Bronchial epithelial cell (primary cell): ENCODE measurements around the gene ROM1. TPM values are rescaled to one million over a fixed set of nuclear protein-coding genes. Genes with fewer than 3 reads are reported as not detected.
A peak's percentile ranks its signal among the peaks of the same experiment; 100 is the strongest.

Source experiments
- DNase-seq: peaks from one replicate; pipeline ENCODE4 v3.0.0-alpha.2; 2010; ENCODE audit warnings: low read depth
- FAIRE-seq: peaks from 2 replicates; lab custom pipeline; 2011; peaks lifted over from hg19 to GRCh38; lab: Jason Lieb, UNC
- H3K27me3 ChIP-seq: 2 replicates; pipeline ENCODE4 v1.5.1; 2011; ENCODE audit warnings: low read length; ENCODE audit not compliant: control insufficient read depth, insufficient read depth
- H3K36me3 ChIP-seq: 2 replicates; pipeline ENCODE4 v1.5.1; 2011; ENCODE audit warnings: low read length; ENCODE audit not compliant: control insufficient read depth, insufficient read depth
- H3K4me3 ChIP-seq: 2 replicates; pipeline ENCODE4 v1.5.1; 2011; ENCODE audit warnings: mild to moderate bottlenecking, low read depth, low read length, control low read depth
- CTCF ChIP-seq: IDR thresholded peaks from 2 replicates; pipeline ENCODE4 v1.5.1; 2011; ENCODE audit warnings: mild to moderate bottlenecking, moderate library complexity, low read length, control low read depth, inconsistent platforms; ENCODE audit not compliant: insufficient read depth, severe bottlenecking
- total RNA-seq: library from RNA; depleted of rRNA; stranded (reverse); fragments of >200 nt; gene quantifications from 2 replicates; pipeline ENCODE4 v1.2.1, GENCODE V29; 2014

Gene ROM1
- total RNA-seq, 1 donor from 2014 or later, result 2.6 TPM

GRCh38 chr11:62574363-62575071 is 38.5 kb upstream of the ROM1 start:
- no peak for FAIRE-seq
- Histone ChIP-seq H3K27me3 (no peaks in the 10 kb centered on the region), H3K36me3 (peaks cover 30% of the 10 kb centered on the region), H3K4me3 (peak overlapping the region; percentile 57)
- DNase-seq, result no peak
- TF ChIP-seq CTCF, result no peak

- Histone ChIP-seq H3K36me3 (peaks cover 29% of the 10 kb centered on the region), H3K27me3 (no peaks in the 10 kb centered on the region), H3K4me3 (no peak overlapping the region)
- no peak for DNase-seq
- no peak for FAIRE-seq
- no peak for TF ChIP-seq CTCF
Observed at GRCh38 chr11:62575156-62575555, 37.9 kb upstream of the ROM1 start.

- Histone ChIP-seq H3K4me3 (no peak overlapping the region), H3K27me3 (no peaks in the 10 kb centered on the region), H3K36me3 (peaks cover 24% of the 10 kb centered on the region)
- DNase-seq, result no peak
- no peak for FAIRE-seq
- no peak for TF ChIP-seq CTCF
Observed at GRCh38 chr11:62575837-62576236, 37.2 kb upstream of the ROM1 start.

GRCh38 chr11:62577046-62577714 is 35.9 kb upstream of the ROM1 start:
- no peak overlapping the region for H3K4me3 ChIP-seq
- no peaks in the 10 kb centered on the region for H3K27me3 ChIP-seq
- peaks cover 15% of the 10 kb centered on the region for H3K36me3 ChIP-seq
- TF ChIP-seq CTCF, result no peak
- DNase-seq (no peak), FAIRE-seq (no peak)

GRCh38 chr11:62578541-62578940 is 34.5 kb upstream of the ROM1 start:
- DNase-seq (no peak), FAIRE-seq (no peak)
- Histone ChIP-seq H3K27me3 (no peaks in the 10 kb centered on the region), H3K36me3 (peaks cover 15% of the 10 kb centered on the region), H3K4me3 (no peak overlapping the region)
- TF ChIP-seq CTCF, result no peak
